Dendritic cell treated with granulocyte-macrophage colony-stimulating factor and Interleukin-4, amounts not matched to agents 40 ng/mL and 50 ng/mL, for 4 days (primary cell): ENCODE results near the gene C17orf113.

Experiments used
- H3K27ac Mint-ChIP-seq: one replicate; pipeline ENCODE4 v1.8.0; 2022; ENCODE audit warnings: mild to moderate bottlenecking, mixed read lengths
- H3K27me3 Mint-ChIP-seq: one replicate; pipeline ENCODE4 v1.8.0; 2022; ENCODE audit warnings: mild to moderate bottlenecking, mixed read lengths
- H3K36me3 Mint-ChIP-seq: one replicate; pipeline ENCODE4 v1.8.0; 2022; ENCODE audit warnings: low read depth, mixed read lengths
- H3K4me1 Mint-ChIP-seq: one replicate; pipeline ENCODE4 v1.8.0; 2022; ENCODE audit warnings: low read depth, mixed read lengths
- H3K4me3 Mint-ChIP-seq: one replicate; pipeline ENCODE4 v1.8.0; 2022; ENCODE audit warnings: mild to moderate bottlenecking, moderate library complexity, mixed read lengths
- H3K9me3 Mint-ChIP-seq: one replicate; pipeline ENCODE4 v1.8.0; 2022; ENCODE audit warnings: mixed read lengths
- intact Hi-C: fragments of 100-400 bp; cut with micrococcal nuclease; formaldehyde crosslinking; loops from one replicate; pipeline ENCODE4 v1.15.0; 2022

Gene C17orf113

GRCh38 chr17:42059815-42060214 is 9.4 kb upstream of the C17orf113 start:
- intact Hi-C loops = no loop called here
- Mint-ChIP-seq H3K4me1 (peaks cover 36% of the 10 kb centered on the region), H3K27me3 (peaks cover 7% of the 10 kb centered on the region), H3K4me3 (no peak overlapping the region), H3K9me3 (no peaks in the 10 kb centered on the region), H3K36me3 (no peaks in the 10 kb centered on the region), H3K27ac (no peak overlapping the region)

- Mint-ChIP-seq H3K4me1 (peaks cover 23% of the 10 kb centered on the region), H3K27ac (no peak overlapping the region), H3K36me3 (no peaks in the 10 kb centered on the region), H3K4me3 (no peak overlapping the region), H3K9me3 (no peaks in the 10 kb centered on the region), H3K27me3 (peaks cover 21% of the 10 kb centered on the region)
- intact Hi-C loops = no loop called here
Measured at GRCh38 chr17:42058063-42058462, 7.7 kb upstream of the C17orf113 start.

GRCh38 chr17:42056635-42057034 is 6.2 kb upstream of the C17orf113 start:
- intact Hi-C loops = no loop called here

GRCh38 chr17:42055496-42055895 is 5.1 kb upstream of the C17orf113 start:
- Mint-ChIP-seq H3K36me3 (no peaks in the 10 kb centered on the region), H3K27me3 (peaks cover 44% of the 10 kb centered on the region), H3K4me3 (no peak overlapping the region), H3K9me3 (no peaks in the 10 kb centered on the region), H3K27ac (no peak overlapping the region), H3K4me1 (peaks cover 16% of the 10 kb centered on the region)
- intact Hi-C loops = no loop called here

More at GRCh38 chr17:42056635-42057034, 6.2 kb upstream of the C17orf113 start:
- Mint-ChIP-seq H3K4me3 (no peak overlapping the region), H3K9me3 (no peaks in the 10 kb centered on the region), H3K27ac (no peak overlapping the region), H3K4me1 (peaks cover 9% of the 10 kb centered on the region), H3K36me3 (no peaks in the 10 kb centered on the region), H3K27me3 (peaks cover 34% of the 10 kb centered on the region)

- H3K27ac Mint-ChIP-seq = no peak overlapping the region
- intact Hi-C loops = no loop called here
Measured at GRCh38 chr17:42055027-42055426, 4.6 kb upstream of the C17orf113 start.

GRCh38 chr17:42053731-42054500 is 3.5 kb upstream of the C17orf113 start:
- no peak overlapping the region for H3K27ac Mint-ChIP-seq
- no peaks in the 10 kb centered on the region for H3K36me3 Mint-ChIP-seq
- no peak overlapping the region for H3K4me3 Mint-ChIP-seq
- intact Hi-C loops = no loop called here
- no peaks in the 10 kb centered on the region for H3K9me3 Mint-ChIP-seq
- peaks cover 13% of the 10 kb centered on the region for H3K4me1 Mint-ChIP-seq
- peaks cover 49% of the 10 kb centered on the region for H3K27me3 Mint-ChIP-seq

More at GRCh38 chr17:42055027-42055426, 4.6 kb upstream of the C17orf113 start:
- no peak overlapping the region for H3K4me3 Mint-ChIP-seq
- peaks cover 44% of the 10 kb centered on the region for H3K27me3 Mint-ChIP-seq
- H3K36me3 Mint-ChIP-seq = no peaks in the 10 kb centered on the region
- H3K9me3 Mint-ChIP-seq = no peaks in the 10 kb centered on the region
- peaks cover 11% of the 10 kb centered on the region for H3K4me1 Mint-ChIP-seq

GRCh38 chr17:42052346-42052877 is 2.0 kb upstream of the C17orf113 start:
- H3K4me3 Mint-ChIP-seq = no peak overlapping the region
- intact Hi-C loops = no loop called here
- no peaks in the 10 kb centered on the region for H3K36me3 Mint-ChIP-seq
- peaks cover 54% of the 10 kb centered on the region for H3K27me3 Mint-ChIP-seq
- no peak overlapping the region for H3K27ac Mint-ChIP-seq
- H3K9me3 Mint-ChIP-seq = no peaks in the 10 kb centered on the region
- peaks cover 13% of the 10 kb centered on the region for H3K4me1 Mint-ChIP-seq

GRCh38 chr17:42051645-42052044 is 1.2 kb upstream of the C17orf113 start:
- Mint-ChIP-seq H3K27me3 (peaks cover 54% of the 10 kb centered on the region), H3K4me1 (peaks cover 13% of the 10 kb centered on the region), H3K36me3 (no peaks in the 10 kb centered on the region), H3K4me3 (no peak overlapping the region), H3K9me3 (no peaks in the 10 kb centered on the region), H3K27ac (no peak overlapping the region)
- intact Hi-C loops = no loop called here

- intact Hi-C loops = no loop called here
- peak overlapping the region; percentile 81 for H3K4me3 Mint-ChIP-seq
- peaks cover 54% of the 10 kb centered on the region for H3K27me3 Mint-ChIP-seq
- H3K9me3 Mint-ChIP-seq = no peaks in the 10 kb centered on the region
- H3K4me1 Mint-ChIP-seq = peaks cover 13% of the 10 kb centered on the region
- H3K36me3 Mint-ChIP-seq = no peaks in the 10 kb centered on the region
- H3K27ac Mint-ChIP-seq = peak overlapping the region; percentile 73
Measured at GRCh38 chr17:42051013-42051400, 606 bp upstream of the C17orf113 start.

GRCh38 chr17:42049834-42050392 is 488 bp downstream of the C17orf113 start:
- H3K27me3 Mint-ChIP-seq = peaks cover 48% of the 10 kb centered on the region
- no peaks in the 10 kb centered on the region for H3K36me3 Mint-ChIP-seq
- H3K27ac Mint-ChIP-seq = peak overlapping the region; percentile 18
- intact Hi-C loops = no loop called here
- peaks cover 13% of the 10 kb centered on the region for H3K4me1 Mint-ChIP-seq
- H3K9me3 Mint-ChIP-seq = no peaks in the 10 kb centered on the region
- H3K4me3 Mint-ChIP-seq = peak overlapping the region; percentile 55

GRCh38 chr17:42047343-42047742 is 3.1 kb downstream of the C17orf113 start:
- intact Hi-C loops = no loop called here
- Mint-ChIP-seq H3K27me3 (peaks cover 26% of the 10 kb centered on the region), H3K9me3 (no peaks in the 10 kb centered on the region), H3K4me3 (no peak overlapping the region), H3K36me3 (no peaks in the 10 kb centered on the region), H3K4me1 (peaks cover 13% of the 10 kb centered on the region), H3K27ac (no peak overlapping the region)

GRCh38 chr17:42045719-42046118 is 4.7 kb downstream of the C17orf113 start:
- H3K27me3 Mint-ChIP-seq = peaks cover 13% of the 10 kb centered on the region
- intact Hi-C loops = no loop called here

GRCh38 chr17:42042598-42043319 is 7.6 kb downstream of the C17orf113 start:
- no peak overlapping the region for H3K27ac Mint-ChIP-seq
- H3K36me3 Mint-ChIP-seq = no peaks in the 10 kb centered on the region
- peaks cover 20% of the 10 kb centered on the region for H3K27me3 Mint-ChIP-seq
- intact Hi-C loops = no loop called here
- no peaks in the 10 kb centered on the region for H3K9me3 Mint-ChIP-seq
- no peaks in the 10 kb centered on the region for H3K4me1 Mint-ChIP-seq
- H3K4me3 Mint-ChIP-seq = no peak overlapping the region

More at GRCh38 chr17:42045719-42046118, 4.7 kb downstream of the C17orf113 start:
- Mint-ChIP-seq H3K9me3 (no peaks in the 10 kb centered on the region), H3K27ac (no peak overlapping the region), H3K36me3 (no peaks in the 10 kb centered on the region), H3K4me1 (peaks cover 7% of the 10 kb centered on the region), H3K4me3 (no peak overlapping the region)

- H3K4me3 Mint-ChIP-seq = no peak overlapping the region
- no peaks in the 10 kb centered on the region for H3K9me3 Mint-ChIP-seq
- no peaks in the 10 kb centered on the region for H3K36me3 Mint-ChIP-seq
- intact Hi-C loops = no loop called here
- no peak overlapping the region for H3K27ac Mint-ChIP-seq
- peaks cover 20% of the 10 kb centered on the region for H3K27me3 Mint-ChIP-seq
- H3K4me1 Mint-ChIP-seq = no peaks in the 10 kb centered on the region
Measured at GRCh38 chr17:42041619-42042018, 8.8 kb downstream of the C17orf113 start.
